GM19438 (cell line): ENCODE data around the gene ARRB1.
"Not testable (repeated sequence)": the region's sequence is repeated elsewhere in the genome, so short reads cannot be mapped to it uniquely, and the experiment has no call there.

Experiments
- ATAC-seq: cut with Tn5 transposase; IDR thresholded peaks from one replicate; pipeline ENCODE4 v1.9.1; 2021; ENCODE audit warnings: low read depth; ENCODE audit not compliant: unreplicated experiment

ARRB1 gene

DNA sequence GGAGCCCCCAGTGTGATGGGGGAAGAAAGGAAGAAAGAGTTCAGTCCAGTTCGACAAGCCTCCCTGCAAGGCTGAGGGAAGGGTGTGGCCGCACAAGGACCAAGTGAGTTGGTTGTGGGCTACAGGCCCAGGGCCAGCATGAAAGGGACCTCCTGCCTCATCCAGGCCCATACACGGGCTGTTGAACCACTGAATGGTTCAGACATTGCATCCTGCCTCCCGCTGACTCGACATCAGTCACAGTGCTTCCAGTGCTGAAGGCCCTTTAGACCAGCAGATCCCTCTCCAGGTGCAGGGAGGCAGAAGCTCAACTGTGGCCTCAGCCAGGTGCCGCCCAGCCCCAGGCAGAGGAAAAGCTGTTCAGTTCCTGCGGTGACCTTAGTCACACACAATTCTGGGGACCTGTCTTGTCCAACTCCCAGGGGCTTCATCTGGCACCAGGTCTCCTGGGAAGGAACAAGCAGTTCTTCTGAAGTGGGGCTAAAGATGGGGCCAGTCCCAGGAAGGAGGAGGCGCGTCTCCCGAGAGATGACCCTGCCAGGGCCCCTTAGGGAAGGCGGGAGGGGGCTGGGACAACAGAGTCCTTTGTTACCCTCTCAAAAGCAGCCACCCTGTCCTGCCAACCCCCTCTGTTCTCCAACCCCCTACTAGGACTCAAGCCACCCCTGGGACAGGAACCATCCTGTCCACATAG lies 6.6 kb downstream of the ARRB1 start:
- ATAC-seq, result no peak

DNA sequence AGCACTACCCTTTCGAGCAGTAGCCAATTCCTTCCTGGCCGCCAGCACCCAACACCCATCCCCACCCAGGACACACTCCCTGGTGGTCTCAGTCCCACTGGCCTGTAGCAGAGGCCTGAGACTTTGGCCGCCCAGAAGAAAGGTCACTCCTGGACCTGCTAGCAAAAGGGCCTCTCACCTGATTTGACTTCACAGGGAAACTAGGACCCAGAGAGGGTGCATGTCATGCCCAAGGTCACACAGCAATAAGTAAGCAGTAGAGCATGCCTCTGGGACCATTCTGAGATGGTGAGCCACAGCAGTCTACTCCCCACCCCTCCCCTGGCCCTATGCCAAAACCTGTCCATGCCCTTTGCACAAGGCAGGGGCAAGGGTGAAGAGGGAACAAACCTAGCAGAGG lies 7.3 kb downstream of the ARRB1 start:
- ATAC-seq, result no peak

DNA sequence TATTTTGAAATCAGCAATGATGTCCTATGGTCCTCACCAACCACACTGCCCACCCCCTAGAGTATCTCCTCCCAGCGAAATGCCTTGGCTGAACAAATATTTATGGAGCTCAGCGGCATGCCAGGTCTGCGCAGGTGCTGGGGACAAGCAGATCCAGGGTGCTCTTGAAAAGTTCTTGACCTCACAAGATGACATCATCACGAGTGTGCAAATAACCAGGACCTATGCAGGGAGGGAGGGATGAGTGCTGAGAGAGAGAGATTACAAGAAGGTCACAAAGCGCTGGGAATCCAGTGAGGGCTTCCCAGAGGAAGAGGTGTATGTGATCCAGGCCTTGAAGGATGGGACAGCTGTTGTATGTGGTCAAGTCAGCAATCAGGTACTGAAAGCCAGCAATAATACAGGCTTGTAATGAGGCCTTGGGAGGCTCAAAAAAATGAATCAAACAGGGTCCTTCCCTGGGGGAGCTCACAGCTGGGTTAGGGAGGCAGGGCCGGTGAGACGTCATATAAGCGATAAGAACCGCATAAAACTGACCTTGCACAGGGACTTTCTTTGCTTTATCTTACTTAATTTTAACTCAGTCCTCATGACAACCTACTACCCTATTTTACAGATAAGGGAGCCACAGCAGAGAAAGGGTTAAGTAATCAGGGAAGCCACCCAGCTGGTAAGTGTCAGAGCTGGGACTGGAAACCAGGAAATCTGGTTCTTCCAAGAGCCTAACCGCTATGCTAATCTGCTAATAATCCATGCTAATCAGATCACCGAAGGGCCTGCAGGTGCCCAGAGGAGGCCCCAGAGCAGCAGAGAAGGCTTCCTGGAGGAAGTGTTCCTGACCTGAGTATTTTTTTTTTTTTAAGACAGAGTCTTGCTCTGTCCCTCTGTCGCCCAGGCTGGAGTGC lies 8.2 kb downstream of the ARRB1 start:
- ATAC-seq, result no peak

DNA sequence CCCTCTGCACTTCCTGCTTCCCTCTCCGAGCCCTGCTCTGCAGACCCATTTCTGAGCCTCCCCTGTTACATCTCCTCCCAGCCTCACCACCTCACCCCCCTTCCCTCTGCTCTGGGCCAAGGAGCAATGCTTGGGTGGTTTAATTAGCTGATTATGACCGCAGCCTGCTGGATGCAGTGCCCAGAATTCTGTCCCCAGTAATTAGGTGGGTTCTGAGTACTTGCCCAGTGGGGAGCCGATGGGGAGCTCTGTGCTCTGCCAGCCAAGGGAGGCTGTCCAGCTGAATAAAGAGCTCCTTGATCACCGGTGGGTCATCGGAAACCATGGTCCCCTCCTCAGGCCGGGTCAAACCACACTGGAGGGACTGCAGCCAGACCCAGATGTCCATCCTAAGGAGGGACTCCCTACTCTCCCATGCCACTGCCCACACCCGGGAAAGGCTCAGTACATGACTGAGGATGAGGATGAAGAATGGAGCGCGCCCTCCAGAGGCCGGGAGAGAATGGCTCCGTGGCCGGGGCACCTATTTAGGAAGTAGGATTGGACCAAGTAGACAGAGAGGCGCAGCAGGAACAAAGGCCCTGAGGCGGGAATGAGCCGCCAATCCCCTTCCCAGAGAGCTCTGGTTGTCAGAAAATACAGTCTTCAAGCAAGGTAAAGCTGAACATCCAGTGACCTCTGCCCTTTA lies 9.1 kb downstream of the ARRB1 start:
- no peak for ATAC-seq

- ATAC-seq, result no peak
Observed at GRCh38 chr11:75341612-75342011, 9.8 kb downstream of the ARRB1 start.

DNA sequence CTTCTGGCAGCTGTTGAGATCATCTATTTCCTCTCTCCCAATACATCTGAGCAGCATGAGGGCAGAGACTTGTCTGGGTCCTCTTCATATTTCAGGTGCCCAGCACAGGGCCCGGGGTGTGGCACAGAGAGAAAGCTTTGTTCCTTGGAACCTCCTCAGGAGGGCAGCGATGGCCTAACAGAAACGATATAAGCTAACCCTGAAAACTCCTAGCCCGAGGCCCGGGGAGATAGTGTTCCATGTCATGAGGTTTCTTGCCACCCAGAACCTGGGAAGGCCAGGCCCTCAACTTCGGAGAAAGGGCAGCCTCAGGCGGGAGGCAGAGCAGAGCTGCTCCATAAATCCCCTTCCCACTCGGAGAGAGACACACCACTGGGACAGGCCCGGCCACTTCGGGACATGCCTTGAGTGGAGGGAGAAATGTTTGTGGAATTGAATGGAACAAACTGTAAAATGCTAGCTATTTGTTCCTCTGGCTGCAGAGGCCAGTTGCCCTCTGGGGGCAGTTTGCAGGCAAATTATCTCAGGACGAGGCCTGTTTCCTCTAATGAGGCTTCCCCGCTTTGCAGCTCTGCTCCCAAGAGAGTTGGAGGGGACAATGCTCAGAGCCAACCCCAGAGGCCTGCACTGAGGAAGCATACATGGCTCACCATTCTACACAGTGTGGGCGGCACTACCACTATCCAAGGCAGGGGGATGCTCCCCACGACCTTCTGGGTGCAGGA lies 11.6 kb downstream of the ARRB1 start:
- peak; percentile 36 for ATAC-seq

DNA sequence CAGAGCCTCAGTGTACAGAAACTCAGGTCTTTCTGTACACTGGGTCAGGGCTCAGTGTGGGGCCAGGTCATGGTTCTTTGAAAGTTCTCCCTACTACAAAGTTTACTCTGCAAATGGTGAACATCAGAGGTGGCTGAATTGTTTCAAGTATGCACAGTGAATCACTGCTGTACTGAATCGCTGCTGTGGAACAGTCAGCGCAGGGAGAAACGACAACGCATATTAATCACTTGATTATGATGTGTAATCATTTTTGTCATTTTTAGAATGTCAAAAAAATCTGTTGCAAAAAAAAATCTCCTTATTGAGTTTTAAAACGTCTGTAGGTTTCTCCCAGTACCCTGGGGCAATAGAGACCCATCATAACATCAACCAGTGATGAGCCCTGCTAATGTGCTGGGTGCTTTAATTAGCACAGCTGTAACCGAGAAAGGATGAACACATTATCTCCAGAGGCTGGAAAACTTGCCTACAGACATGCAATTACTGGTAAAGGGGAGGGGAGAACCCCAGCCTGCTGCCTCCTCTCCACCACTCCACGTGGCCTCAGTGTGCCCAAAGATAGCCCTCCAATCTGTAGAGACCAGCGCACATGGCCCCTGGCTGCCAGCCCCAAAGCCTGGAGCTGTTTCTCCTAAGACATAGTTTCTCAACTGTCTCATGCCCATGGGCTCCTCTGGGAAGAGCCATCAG lies 12.8 kb downstream of the ARRB1 start:
- no peak for ATAC-seq

DNA sequence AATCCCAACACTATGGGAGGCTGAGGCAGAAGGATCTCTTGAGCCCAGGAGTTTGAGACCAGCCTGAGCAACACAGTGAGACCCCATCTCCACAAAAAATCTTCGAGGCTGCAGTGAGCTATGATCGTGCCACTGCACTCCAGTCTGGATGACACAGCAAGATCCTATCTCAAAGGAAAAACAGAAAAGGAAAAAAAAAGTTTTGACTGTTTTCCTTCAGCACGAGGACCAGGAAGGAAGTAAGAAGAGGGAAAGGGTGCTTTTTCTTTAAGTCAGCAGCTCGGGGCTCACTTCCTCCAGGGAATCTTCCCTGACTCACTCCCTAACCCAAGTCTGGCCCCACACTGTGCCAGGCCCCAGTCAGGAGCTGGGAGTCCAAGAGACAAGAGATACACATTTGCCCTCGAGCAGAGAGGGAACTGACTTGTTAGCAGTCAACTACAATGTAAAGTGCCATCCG lies 14.2 kb downstream of the ARRB1 start:
- no peak for ATAC-seq

GRCh38 chr11:75334976-75335375 lies 16.5 kb downstream of the ARRB1 start:
- no peak for ATAC-seq

GRCh38 chr11:75334402-75334891 lies 17.0 kb downstream of the ARRB1 start:
- ATAC-seq, result no peak

DNA sequence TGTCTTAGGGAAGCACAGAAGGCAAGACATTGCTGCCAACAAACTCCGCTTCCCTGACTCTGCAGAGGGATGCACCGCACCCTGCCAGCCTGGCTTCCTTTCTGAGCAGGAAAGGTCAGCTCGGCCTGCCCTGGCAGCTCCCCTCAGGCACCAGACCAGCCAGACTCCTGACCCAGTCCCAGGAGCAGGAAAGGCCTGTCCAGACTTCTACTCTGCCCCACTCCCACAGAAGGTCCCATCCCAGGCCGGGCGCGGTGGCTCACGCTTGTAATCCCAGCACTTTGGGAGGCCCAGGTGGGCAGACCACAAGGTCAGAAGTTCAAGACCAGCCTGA lies 17.7 kb downstream of the ARRB1 start:
- no peak for ATAC-seq

GRCh38 chr11:75333022-75333806 lies 18.2 kb downstream of the ARRB1 start:
- no peak for ATAC-seq

- not testable (repeated sequence) for ATAC-seq
Observed at GRCh38 chr11:75331761-75332160, 19.7 kb downstream of the ARRB1 start.

GRCh38 chr11:75331304-75331703 lies 20.2 kb downstream of the ARRB1 start:
- not testable (repeated sequence) for ATAC-seq

DNA sequence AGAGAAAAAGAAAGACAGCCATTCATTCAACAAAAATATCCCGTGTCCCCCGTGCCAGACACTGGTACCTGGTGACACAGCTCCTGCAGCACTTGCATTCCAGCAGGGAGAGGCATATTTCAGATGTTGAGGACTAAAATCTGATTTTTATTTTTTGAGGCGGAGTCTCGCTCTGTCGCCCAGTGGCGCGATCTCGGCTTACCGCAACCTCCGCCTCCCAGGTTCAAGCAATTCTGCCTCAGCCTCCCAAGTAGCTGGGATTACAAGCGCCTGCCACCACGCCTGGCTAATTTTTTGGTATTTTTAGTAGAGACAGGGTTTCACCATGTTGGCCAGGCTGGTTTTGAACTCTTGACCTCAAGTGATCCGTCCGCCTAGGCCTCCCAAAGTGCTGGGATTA lies 20.6 kb downstream of the ARRB1 start:
- not testable (repeated sequence) for ATAC-seq

GRCh38 chr11:75330291-75330690 lies 21.2 kb downstream of the ARRB1 start:
- no peak for ATAC-seq

DNA sequence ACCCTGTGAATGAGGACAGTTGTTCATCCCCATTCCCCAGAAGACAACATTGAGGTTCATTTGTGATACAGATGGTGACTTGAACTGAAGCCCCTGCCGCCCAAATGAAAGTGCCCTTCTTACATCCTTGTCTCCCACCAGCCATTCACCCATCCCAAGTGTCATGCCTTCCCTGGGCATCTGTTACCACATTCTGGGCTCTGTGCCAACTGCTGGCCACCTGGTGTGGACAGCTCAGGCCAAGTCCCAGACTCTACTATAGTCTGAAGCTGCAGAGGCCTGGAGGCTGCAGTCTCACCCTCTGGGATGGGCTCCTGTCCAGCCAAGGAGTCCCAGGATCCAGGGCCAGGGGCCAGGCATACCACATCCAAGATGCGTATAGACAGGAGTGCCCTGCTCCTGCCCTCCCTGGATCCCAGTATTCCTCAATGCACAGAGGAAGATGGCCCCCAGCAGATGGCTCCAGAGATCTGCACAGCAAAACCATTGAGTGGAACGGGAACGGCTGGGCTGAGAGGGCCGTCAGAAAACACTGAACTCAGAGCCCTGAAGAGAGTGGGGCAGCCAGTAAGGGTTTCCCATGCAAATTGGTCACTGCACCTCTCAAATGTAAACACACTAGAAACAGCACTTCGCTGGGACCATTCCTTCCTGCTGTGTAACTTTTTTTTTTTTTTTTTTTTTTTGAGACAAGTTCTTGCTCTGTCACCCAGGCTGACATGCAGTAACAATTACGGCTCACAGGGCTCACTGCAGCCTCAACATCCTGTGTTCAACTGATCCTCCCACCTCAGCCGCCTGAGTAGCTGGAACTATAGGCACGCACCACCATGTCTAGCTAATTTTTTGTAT lies 22.8 kb downstream of the ARRB1 start:
- peak; percentile 63 for ATAC-seq

DNA sequence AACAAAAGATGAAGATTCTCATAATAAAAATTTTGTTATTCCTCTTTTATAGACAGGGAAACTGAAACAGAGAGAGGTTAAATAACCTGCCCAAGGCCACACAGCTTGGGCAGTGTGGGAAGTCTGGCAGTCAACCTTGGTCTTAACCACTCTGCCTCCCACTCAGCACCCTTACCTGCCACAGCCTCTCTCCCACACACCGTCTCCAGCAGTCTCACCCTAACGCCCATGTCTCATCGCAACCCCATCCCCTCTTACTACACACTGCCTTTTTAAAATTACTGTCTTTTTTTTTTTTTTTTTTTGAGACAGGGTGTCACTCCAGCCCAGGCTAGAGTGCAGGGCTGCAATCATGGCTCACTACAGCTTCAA lies 25.0 kb downstream of the ARRB1 start:
- ATAC-seq, result no peak
